ENCODE measurements around the gene RTN4IP1.
"Not testable (repeated sequence)": the region's sequence is repeated elsewhere in the genome, so short reads cannot be mapped to it uniquely, and the experiment has no call there.

Gene RTN4IP1

GRCh38 chr6:106579281-106579680 is 50.0 kb downstream of the RTN4IP1 start:
- DNase-seq = no peak

GRCh38 chr6:106574741-106575458 is 54.4 kb downstream of the RTN4IP1 start:
- DNase-seq = no peak

- no peak for DNase-seq
Observed at GRCh38 chr6:106572875-106573585, 56.3 kb downstream of the RTN4IP1 start.

- DNase-seq = no peak
Observed at GRCh38 chr6:106572436-106572835, 56.9 kb downstream of the RTN4IP1 start.

- DNase-seq = no peak
Observed at GRCh38 chr6:106569428-106569827, 59.9 kb downstream of the RTN4IP1 start.

GRCh38 chr6:106568530-106568929 is 60.8 kb downstream of the RTN4IP1 start:
- no peak for DNase-seq

- no peak for DNase-seq
Observed at GRCh38 chr6:106564476-106564875, 64.8 kb downstream of the RTN4IP1 start.

- DNase-seq = no peak
Observed at GRCh38 chr6:106563614-106564013, 65.7 kb downstream of the RTN4IP1 start.

GRCh38 chr6:106561686-106562405 is 67.5 kb downstream of the RTN4IP1 start:
- no peak for DNase-seq

- DNase-seq = no peak
Observed at GRCh38 chr6:106560996-106561685, 68.2 kb downstream of the RTN4IP1 start.

- DNase-seq = not testable (repeated sequence)
Observed at GRCh38 chr6:106559659-106560058, 69.6 kb downstream of the RTN4IP1 start.

- DNase-seq = no peak
Observed at GRCh38 chr6:106558364-106558763, 70.9 kb downstream of the RTN4IP1 start.

- DNase-seq = no peak
Observed at GRCh38 chr6:106557837-106558236, 71.5 kb downstream of the RTN4IP1 start.

GRCh38 chr6:106556368-106556960 is 72.8 kb downstream of the RTN4IP1 start:
- DNase-seq = peak in 3 of 6 experiments; percentile 16 to 58 (median 53)

GRCh38 chr6:106555767-106556166 is 73.5 kb downstream of the RTN4IP1 start:
- no peak for DNase-seq

- DNase-seq = no peak
Observed at GRCh38 chr6:106553440-106553839, 75.9 kb downstream of the RTN4IP1 start.

- no peak for DNase-seq
Observed at GRCh38 chr6:106551155-106551554, 78.1 kb downstream of the RTN4IP1 start.

GRCh38 chr6:106549521-106549920 is 79.8 kb downstream of the RTN4IP1 start:
- no peak for DNase-seq

- DNase-seq = not testable (repeated sequence)
Observed at GRCh38 chr6:106548926-106549455, 80.3 kb downstream of the RTN4IP1 start.

GRCh38 chr6:106547601-106548453 is 81.5 kb downstream of the RTN4IP1 start:
- DNase-seq = no peak

GRCh38 chr6:106546691-106547414 is 82.4 kb downstream of the RTN4IP1 start:
- no peak for DNase-seq

Data from stimulated activated naive CD4-positive, alpha-beta T cell (primary cell).